Sigmoid colon (tissue), 7 donors: ENCODE data around the gene OSMR. TPM values are rescaled to one million over a fixed set of nuclear protein-coding genes. Genes with fewer than 3 reads are reported as not detected.

Experiments
- DNase-seq: peaks from one replicate; pipeline ENCODE4 v3.0.0-alpha.2; 2019
- H3K27ac ChIP-seq, 4 donors: fragments of 200-600 bp; sonication (generic); one replicate each; pipeline ENCODE4 v1.5.1; 2016 to 2019; ENCODE audit warnings: mild to moderate bottlenecking in 1 of 4
- H3K27me3 ChIP-seq, 3 donors: fragments of 200-600 bp; sonication (generic); one replicate each; pipeline ENCODE4 v1.5.1; 2019; ENCODE audit warnings: mild to moderate bottlenecking in 1 of 3
- H3K36me3 ChIP-seq, 4 donors: fragments of 200-600 bp; sonication (generic); one replicate each; pipeline ENCODE4 v1.5.1; 2016 to 2019
- H3K4me1 ChIP-seq, 4 donors: fragments of 200-600 bp; sonication (generic); one replicate each; pipeline ENCODE4 v1.5.1; 2017 to 2019
- H3K4me3 ChIP-seq, 4 donors: fragments of 200-600 bp; sonication (generic); one replicate each; pipeline ENCODE4 v1.5.1; 2017 to 2019; ENCODE audit warnings: mild to moderate bottlenecking in 2 of 4, moderate library complexity in 1 of 4
- H3K9me3 ChIP-seq, 4 donors: fragments of 200-600 bp in 3 of 4; sonication (generic) in 3 of 4; one replicate each; pipeline versions ENCODE4 v1.5.1 to v1.6.1; 2013 to 2019
- CTCF ChIP-seq, 4 experiments: fragments of 450-650 bp in 3 of 4; fragments of 200-600 bp in 1 of 4; IDR thresholded peaks; one replicate each; pipeline ENCODE4 v1.5.1; 2016 to 2019; ENCODE audit warnings: antibody characterized with exemption in 4 of 4, mild to moderate bottlenecking in 3 of 4, moderate library complexity in 2 of 4
- EP300 ChIP-seq, 4 donors: sonication (generic); formaldehyde crosslinking; IDR thresholded peaks; one replicate each; pipeline ENCODE4 v1.6.1; 2017; ENCODE audit warnings: antibody characterized with exemption in 4 of 4
- POLR2A ChIP-seq, 2 donors: fragments of 450-650 bp; IDR thresholded peaks; one replicate each; pipeline ENCODE4 v1.6.1; 2016; ENCODE audit warnings: antibody characterized with exemption in 2 of 2, mild to moderate bottlenecking in 2 of 2, moderate library complexity in 2 of 2
- POLR2AphosphoS5 ChIP-seq, 4 donors: sonication (generic); formaldehyde crosslinking; IDR thresholded peaks; one replicate each; pipeline ENCODE4 v1.6.1; 2017; ENCODE audit warnings: antibody characterized with exemption in 4 of 4
- WGBS, 2 donors: extraction: QIAGEN DNeasy Blood & Tissue Kit; methylation state at CpG; one replicate each; pipeline ENCODE4 v1.1.7; 2013; 5-methylcytosine and 5-hydroxymethylcytosine counted together
- intact Hi-C: fragments of 100-400 bp; cut with DNase I; formaldehyde crosslinking; loops from one replicate; pipeline ENCODE4 v1.15.1; 2023
- polyA plus RNA-seq, 3 donors: library from polyadenylated mRNA; stranded (reverse); fragments of 200-250 nt; gene quantifications; one replicate each; pipeline ENCODE4 v1.2.3, GENCODE V29; 2013
- total RNA-seq, 4 donors: library from RNA; depleted of rRNA; stranded (reverse); fragments of >200 nt; gene quantifications; one replicate each; pipeline ENCODE4 v1.1.0, GENCODE V29; 2016
- donor health status: healthy with polysubstance abuse.
- donor health status: Bipolar disorder and iron deficiency.
- donor health status: healthy.

OSMR gene
- total and polyA plus RNA-seq, 7 donors, result 0.60 to 65.3 (median 18.5) TPM

- Histone ChIP-seq H3K4me3 (no peak overlapping the region), H3K27ac (no peak overlapping the region), H3K4me1 (peaks cover 0 to 8% (median 0%) of the 10 kb centered on the region in 4 donors), H3K27me3 (no peaks in the 10 kb centered on the region), H3K36me3 (peaks cover 0 to 5% (median 0%) of the 10 kb centered on the region in 4 donors), H3K9me3 (peaks cover 0 to 2% (median 0%) of the 10 kb centered on the region in 4 donors)
- 57 to 77% methylated on average over 5 of the region's 5 CpGs for WGBS, 2 donors
- intact Hi-C loops, result loop anchor here (5.0 kb wide), 1 partner anchor 91 kb away; no protein-coding TSS in a partner anchor
- DNase-seq, result no peak
- TF ChIP-seq EP300 (IDR thresholded peaks at IDR 0.05) (no peak), POLR2A (IDR thresholded peaks at IDR 0.05) (no peak), POLR2AphosphoS5 (IDR thresholded peaks at IDR 0.05) (no peak), CTCF (IDR thresholded peaks at IDR 0.05) (no peak)
These were observed 14.7 kb upstream of the OSMR start for GRCh38 chr5:38831117-38831516.

DNA sequence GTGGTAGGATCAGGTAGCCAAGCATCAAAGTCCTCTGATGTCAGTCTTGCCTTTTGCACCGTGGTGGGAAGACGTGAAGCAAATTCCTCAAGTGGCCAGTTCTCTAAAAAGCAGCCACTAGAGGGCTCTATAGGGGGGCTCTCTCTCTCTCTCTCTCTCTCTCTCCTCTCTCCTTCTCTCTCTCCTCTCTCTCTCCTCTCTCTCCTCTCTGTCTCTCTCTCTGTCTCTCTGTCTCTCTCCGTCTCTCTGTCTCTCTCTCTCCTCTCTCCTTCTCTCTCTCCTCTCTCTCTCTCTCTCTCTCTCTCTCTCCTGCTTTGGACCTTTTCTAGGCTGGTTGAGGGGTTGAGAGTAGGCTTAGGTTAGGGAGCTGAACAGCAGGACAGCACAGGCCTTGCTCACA is 13.9 kb upstream of the OSMR start:
- no peaks in the 10 kb centered on the region for H3K27me3 ChIP-seq
- 35 to 37% methylated on average over 3 of the region's 3 CpGs for WGBS, 2 donors
- H3K36me3 ChIP-seq, result peaks cover 0 to 5% (median 0%) of the 10 kb centered on the region in 4 donors
- H3K4me1 ChIP-seq, result peaks cover 0 to 8% (median 0%) of the 10 kb centered on the region in 4 donors
- TF ChIP-seq CTCF (IDR thresholded peaks at IDR 0.05) (peak in 3 of 4 experiments; percentile 22 to 54 (median 47)), POLR2A (IDR thresholded peaks at IDR 0.05) (no peak), EP300 (IDR thresholded peaks at IDR 0.05) (no peak), POLR2AphosphoS5 (IDR thresholded peaks at IDR 0.05) (no peak)
- H3K27ac ChIP-seq, result no peak overlapping the region
- intact Hi-C loops, result loop anchor here (5.0 kb wide), 1 partner anchor 90 kb away; no protein-coding TSS in a partner anchor
- DNase-seq, result no peak
- peaks cover 0 to 2% (median 0%) of the 10 kb centered on the region in 4 donors for H3K9me3 ChIP-seq
- no peak overlapping the region for H3K4me3 ChIP-seq

- Histone ChIP-seq H3K9me3 (no peaks in the 10 kb centered on the region), H3K36me3 (peaks cover 0 to under 1% (median 0%) of the 10 kb centered on the region in 4 donors), H3K27ac (no peak overlapping the region), H3K4me1 (peaks cover 0 to 8% (median 0%) of the 10 kb centered on the region in 4 donors), H3K27me3 (no peaks in the 10 kb centered on the region), H3K4me3 (no peak overlapping the region)
- intact Hi-C loops, result loop anchor here (5.0 kb wide), 1 partner anchor 89 kb away; no protein-coding TSS in a partner anchor
- no peak for DNase-seq
- 71 to 88% methylated on average over 4 of the region's 4 CpGs for WGBS, 2 donors
- TF ChIP-seq CTCF (IDR thresholded peaks at IDR 0.05), result no peak
- TF ChIP-seq EP300 (IDR thresholded peaks at IDR 0.05), result no peak
- TF ChIP-seq POLR2A (IDR thresholded peaks at IDR 0.05), result no peak
- no peak for TF ChIP-seq POLR2AphosphoS5 (IDR thresholded peaks at IDR 0.05)
These were observed 13.0 kb upstream of the OSMR start for GRCh38 chr5:38832810-38833209.

- H3K27ac ChIP-seq, result no peak overlapping the region
- H3K36me3 ChIP-seq, result no peaks in the 10 kb centered on the region
- H3K4me1 ChIP-seq, result peaks cover 0 to 8% (median 0%) of the 10 kb centered on the region in 4 donors
- intact Hi-C loops, result no loop called here
- WGBS, 2 donors, result 20 to 24% methylated on average over 2 of the region's 2 CpGs
- TF ChIP-seq CTCF (IDR thresholded peaks at IDR 0.05) (no peak), POLR2A (IDR thresholded peaks at IDR 0.05) (no peak), EP300 (IDR thresholded peaks at IDR 0.05) (no peak), POLR2AphosphoS5 (IDR thresholded peaks at IDR 0.05) (no peak)
- H3K4me3 ChIP-seq, result no peak overlapping the region
- H3K27me3 ChIP-seq, result no peaks in the 10 kb centered on the region
- DNase-seq, result no peak
- H3K9me3 ChIP-seq, result no peaks in the 10 kb centered on the region
These were observed 9.9 kb upstream of the OSMR start for GRCh38 chr5:38835887-38836286.

- H3K9me3 ChIP-seq, result no peaks in the 10 kb centered on the region
- intact Hi-C loops, result no loop called here
- no peaks in the 10 kb centered on the region for H3K4me1 ChIP-seq
- DNase-seq, result no peak
- TF ChIP-seq POLR2AphosphoS5 (IDR thresholded peaks at IDR 0.05) (no peak), EP300 (IDR thresholded peaks at IDR 0.05) (no peak), POLR2A (IDR thresholded peaks at IDR 0.05) (no peak), CTCF (IDR thresholded peaks at IDR 0.05) (no peak)
- H3K4me3 ChIP-seq, result no peak overlapping the region
- no peaks in the 10 kb centered on the region for H3K36me3 ChIP-seq
- no peak overlapping the region for H3K27ac ChIP-seq
- 82 to 86% methylated on average over 2 of the region's 2 CpGs for WGBS, 2 donors
- H3K27me3 ChIP-seq, result no peaks in the 10 kb centered on the region
These were observed 8.4 kb upstream of the OSMR start for GRCh38 chr5:38837416-38837815.
